ENCODE results near the gene PPP2R5B.
A peak's percentile ranks its signal among the peaks of the same experiment; 100 is the strongest.

The PPP2R5B gene

GRCh38 chr11:64908766-64909165 lies 15.7 kb upstream of the PPP2R5B start:
- no peak for DNase-seq (ENCODE audit: low spot score)

GRCh38 chr11:64909653-64910343 lies 14.7 kb upstream of the PPP2R5B start:
- DNase-seq (ENCODE audit: low spot score) = no peak

GRCh38 chr11:64910451-64911093 lies 13.9 kb upstream of the PPP2R5B start:
- DNase-seq (ENCODE audit: low spot score) = no peak

GRCh38 chr11:64911142-64911541 lies 13.3 kb upstream of the PPP2R5B start:
- DNase-seq (ENCODE audit: low spot score) = no peak

- no peak for DNase-seq (ENCODE audit: low spot score)
Measured at GRCh38 chr11:64911689-64912088, 12.8 kb upstream of the PPP2R5B start.

GRCh38 chr11:64913171-64913727 lies 11.2 kb upstream of the PPP2R5B start:
- no peak for DNase-seq (ENCODE audit: low spot score)

- no peak for DNase-seq (ENCODE audit: low spot score)
Measured at GRCh38 chr11:64914123-64914522, 10.4 kb upstream of the PPP2R5B start.

- no peak for DNase-seq (ENCODE audit: low spot score)
Measured at GRCh38 chr11:64915376-64915887, 9.1 kb upstream of the PPP2R5B start.

- DNase-seq (ENCODE audit: low spot score) = no peak
Measured at GRCh38 chr11:64916040-64916774, 8.3 kb upstream of the PPP2R5B start.

GRCh38 chr11:64916775-64917662 lies 7.5 kb upstream of the PPP2R5B start, which contains the start of gene ATG2A:
ATG2A (minus strand) TSS chr11:64917209; CDS start chr11:64917135, 74 bp downstream.
- peak; percentile 100 for DNase-seq (ENCODE audit: low spot score)

GRCh38 chr11:64917663-64917995 lies 6.9 kb upstream of the PPP2R5B start:
- DNase-seq (ENCODE audit: low spot score) = peak; percentile 16

GRCh38 chr11:64918017-64918416 lies 6.5 kb upstream of the PPP2R5B start:
- DNase-seq (ENCODE audit: low spot score) = peak; percentile 34

GRCh38 chr11:64919627-64920026 lies 4.9 kb upstream of the PPP2R5B start:
- DNase-seq (ENCODE audit: low spot score) = no peak

- DNase-seq (ENCODE audit: low spot score) = no peak
Measured at GRCh38 chr11:64920124-64920523, 4.4 kb upstream of the PPP2R5B start.

GRCh38 chr11:64921384-64921783 lies 3.1 kb upstream of the PPP2R5B start:
- DNase-seq (ENCODE audit: low spot score) = no peak

- no peak for DNase-seq (ENCODE audit: low spot score)
Measured at GRCh38 chr11:64923151-64923661, 1.3 kb upstream of the PPP2R5B start.

- DNase-seq (ENCODE audit: low spot score) = peak; percentile 15
Measured at GRCh38 chr11:64924910-64925284, 408 bp downstream of the PPP2R5B start.

- no peak for DNase-seq (ENCODE audit: low spot score)
Measured at GRCh38 chr11:64925536-64926436, 1.3 kb downstream of the PPP2R5B start.

GRCh38 chr11:64926689-64927088 lies 2.2 kb downstream of the PPP2R5B start:
- no peak for DNase-seq (ENCODE audit: low spot score)

- DNase-seq (ENCODE audit: low spot score) = no peak
Measured at GRCh38 chr11:64928957-64929356, 4.5 kb downstream of the PPP2R5B start.

Measured in putamen (tissue), 1 donor.